ENCODE data around the gene USP28.

The USP28 gene

DNA sequence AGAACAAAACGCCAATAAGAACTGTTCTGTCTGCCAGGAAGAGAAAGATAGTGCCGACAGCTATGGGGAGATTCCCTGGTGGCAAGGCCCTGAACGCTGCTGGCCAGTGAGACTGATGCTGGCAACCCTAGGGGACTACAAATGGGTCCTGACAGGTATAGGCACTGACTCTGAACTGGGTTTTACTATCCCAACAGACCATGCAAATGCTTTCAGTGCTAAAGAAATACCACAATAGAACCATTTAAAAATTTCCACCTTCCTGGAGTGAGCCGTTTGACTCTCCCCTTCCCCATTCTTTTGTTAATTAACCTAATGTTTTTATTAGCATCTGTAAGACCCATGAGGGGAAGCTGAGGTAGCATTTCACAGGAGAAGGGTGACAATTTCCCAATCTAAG, 25.7 kb downstream of the USP28 start:
- H3K4me1 ChIP-seq (ENCODE audit: control insufficient read depth, insufficient read depth, low read length) = no peaks in the 10 kb centered on the region
- peaks cover 4 to 53% of the 10 kb centered on the region in 2 experiments; a peak in 2 of 3 replicates for H3K36me3 ChIP-seq (ENCODE audit: control insufficient read depth in 2 of 2, insufficient read depth in 1 of 2, low read length in 2 of 2)
- ChIA-PET CTCF (interaction anchor here (0.6 to 1.7 kb wide), 3 partner anchors 43 to 554 kb away, joined by 3 to 4 read pairs (median 3); no protein-coding TSS in a partner anchor), POLR2A (no interaction called here)
- no peaks in the 10 kb centered on the region for H3K9me3 ChIP-seq (ENCODE audit: control insufficient read depth, insufficient read depth, low read depth, low read length)
- no peak overlapping the region for H3K27ac ChIP-seq (ENCODE audit: extremely low read depth, low read depth, low read length)
- no peak for TF ChIP-seq GFI1B (tag by site-specific recombination; IDR thresholded peaks at IDR 0.05)
- TF ChIP-seq ZNF510 (tag by site-specific recombination; IDR thresholded peaks at IDR 0.05; ENCODE audit: insufficient replicate concordance) = no peak
- no peak for TF ChIP-seq ZBTB8A (tag by site-specific recombination; IDR thresholded peaks at IDR 0.05)
- TF ChIP-seq ZNF558 (tag by site-specific recombination; IDR thresholded peaks at IDR 0.05) = no peak
- TF ChIP-seq PBX3 (CRISPR knock-in tag; IDR thresholded peaks at IDR 0.05) = no peak
- TF ChIP-seq ZNF768 (tag by site-specific recombination; IDR thresholded peaks at IDR 0.05) = no peak
- no peak for TF ChIP-seq ZNF830 (tag by site-specific recombination; IDR thresholded peaks at IDR 0.05; ENCODE audit: low read depth)
- TF ChIP-seq ZNF292 (tag by site-specific recombination; IDR thresholded peaks at IDR 0.05; ENCODE audit: borderline replicate concordance, low read depth) = no peak
- no peak for TF ChIP-seq ZNF157 (tag by site-specific recombination; IDR thresholded peaks at IDR 0.05)
- TF ChIP-seq ZNF155 (tag by site-specific recombination; IDR thresholded peaks at IDR 0.05) = no peak
- TF ChIP-seq ZEB2 (tag by site-specific recombination; IDR thresholded peaks at IDR 0.05) = no peak
- H3K4me3 ChIP-seq (ENCODE audit: low read depth, low read length) = no peak overlapping the region

DNA sequence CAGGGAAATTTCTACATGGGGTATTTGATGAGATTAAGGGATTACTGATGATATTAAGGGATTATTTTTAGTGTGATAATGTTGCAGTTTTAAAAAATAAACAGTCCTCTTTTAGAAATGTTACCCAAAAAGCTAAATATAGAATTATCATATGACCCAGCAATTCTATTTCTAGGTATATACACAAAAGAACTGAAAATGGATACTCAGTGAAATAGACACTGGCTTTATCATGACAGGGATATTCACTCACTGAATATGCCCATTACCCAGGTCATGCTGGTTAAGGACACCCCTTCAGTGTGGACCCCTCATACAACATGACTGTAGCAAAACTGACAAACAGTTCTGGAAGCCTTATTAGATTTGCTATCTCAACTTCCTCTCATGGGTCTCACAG, 27.8 kb downstream of the USP28 start:
- Histone ChIP-seq H3K27ac (ENCODE audit: extremely low read depth, low read depth, low read length) (no peak overlapping the region), H3K36me3 (ENCODE audit: control insufficient read depth in 2 of 2, insufficient read depth in 1 of 2, low read length in 2 of 2) (peaks cover 0 to 47% of the 10 kb centered on the region in 2 experiments; a peak in 2 of 3 replicates)
- POLR2A ChIA-PET = no interaction called here
- TF ChIP-seq ZSCAN16 (tag by site-specific recombination; IDR thresholded peaks at IDR 0.05) (no peak), ZNF335 (tag by site-specific recombination; conservative IDR thresholded peaks at IDR 0.05) (no peak), ZNF76 (tag by site-specific recombination; IDR thresholded peaks at IDR 0.05; ENCODE audit: borderline replicate concordance, low read depth) (no peak), TSHZ1 (tag by site-specific recombination; IDR thresholded peaks at IDR 0.05; ENCODE audit: borderline replicate concordance) (no peak), ZNF501 (tag by site-specific recombination; IDR thresholded peaks at IDR 0.05) (no peak), ZNF37A (tag by site-specific recombination; IDR thresholded peaks at IDR 0.05) (no peak)
- TF ChIP-seq, protein P1, sequence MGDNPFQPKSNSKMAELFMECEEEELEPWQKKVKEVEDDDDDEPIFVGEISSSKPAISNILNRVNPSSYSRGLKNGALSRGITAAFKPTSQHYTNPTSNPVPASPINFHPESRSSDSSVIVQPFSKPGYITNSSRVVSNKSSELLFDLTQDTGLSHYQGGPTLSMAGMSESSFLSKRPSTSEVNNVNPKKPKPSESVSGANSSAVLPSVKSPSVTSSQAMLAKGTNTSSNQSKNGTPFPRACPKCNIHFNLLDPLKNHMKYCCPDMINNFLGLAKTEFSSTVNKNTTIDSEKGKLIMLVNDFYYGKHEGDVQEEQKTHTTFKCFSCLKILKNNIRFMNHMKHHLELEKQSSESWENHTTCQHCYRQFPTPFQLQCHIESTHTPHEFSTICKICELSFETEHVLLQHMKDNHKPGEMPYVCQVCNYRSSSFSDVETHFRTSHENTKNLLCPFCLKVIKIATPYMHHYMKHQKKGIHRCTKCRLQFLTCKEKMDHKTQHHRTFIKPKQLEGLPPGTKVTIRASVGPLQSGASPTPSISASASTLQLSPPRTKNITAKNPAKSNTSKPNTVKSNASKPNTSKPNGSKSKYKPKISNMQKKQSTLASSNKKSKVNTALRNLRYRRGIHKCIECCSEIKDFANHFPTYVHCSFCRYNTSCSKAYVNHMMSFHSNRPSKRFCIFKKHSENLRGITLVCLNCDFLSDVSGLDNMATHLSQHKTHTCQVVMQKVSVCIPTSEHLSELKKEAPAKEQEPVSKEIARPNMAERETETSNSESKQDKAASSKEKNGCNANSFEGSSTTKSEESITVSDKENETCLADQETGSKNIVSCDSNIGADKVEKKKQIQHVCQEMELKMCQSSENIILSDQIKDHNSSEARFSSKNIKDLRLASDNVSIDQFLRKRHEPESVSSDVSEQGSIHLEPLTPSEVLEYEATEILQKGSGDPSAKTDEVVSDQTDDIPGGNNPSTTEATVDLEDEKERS (tag by site-specific recombination; IDR thresholded peaks at IDR 0.05) = no peak
- TF ChIP-seq, protein P2, sequence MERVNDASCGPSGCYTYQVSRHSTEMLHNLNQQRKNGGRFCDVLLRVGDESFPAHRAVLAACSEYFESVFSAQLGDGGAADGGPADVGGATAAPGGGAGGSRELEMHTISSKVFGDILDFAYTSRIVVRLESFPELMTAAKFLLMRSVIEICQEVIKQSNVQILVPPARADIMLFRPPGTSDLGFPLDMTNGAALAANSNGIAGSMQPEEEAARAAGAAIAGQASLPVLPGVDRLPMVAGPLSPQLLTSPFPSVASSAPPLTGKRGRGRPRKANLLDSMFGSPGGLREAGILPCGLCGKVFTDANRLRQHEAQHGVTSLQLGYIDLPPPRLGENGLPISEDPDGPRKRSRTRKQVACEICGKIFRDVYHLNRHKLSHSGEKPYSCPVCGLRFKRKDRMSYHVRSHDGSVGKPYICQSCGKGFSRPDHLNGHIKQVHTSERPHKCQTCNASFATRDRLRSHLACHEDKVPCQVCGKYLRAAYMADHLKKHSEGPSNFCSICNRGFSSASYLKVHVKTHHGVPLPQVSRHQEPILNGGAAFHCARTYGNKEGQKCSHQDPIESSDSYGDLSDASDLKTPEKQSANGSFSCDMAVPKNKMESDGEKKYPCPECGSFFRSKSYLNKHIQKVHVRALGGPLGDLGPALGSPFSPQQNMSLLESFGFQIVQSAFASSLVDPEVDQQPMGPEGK (tag by site-specific recombination; IDR thresholded peaks at IDR 0.05) = no peak
- TF ChIP-seq, protein P3, sequence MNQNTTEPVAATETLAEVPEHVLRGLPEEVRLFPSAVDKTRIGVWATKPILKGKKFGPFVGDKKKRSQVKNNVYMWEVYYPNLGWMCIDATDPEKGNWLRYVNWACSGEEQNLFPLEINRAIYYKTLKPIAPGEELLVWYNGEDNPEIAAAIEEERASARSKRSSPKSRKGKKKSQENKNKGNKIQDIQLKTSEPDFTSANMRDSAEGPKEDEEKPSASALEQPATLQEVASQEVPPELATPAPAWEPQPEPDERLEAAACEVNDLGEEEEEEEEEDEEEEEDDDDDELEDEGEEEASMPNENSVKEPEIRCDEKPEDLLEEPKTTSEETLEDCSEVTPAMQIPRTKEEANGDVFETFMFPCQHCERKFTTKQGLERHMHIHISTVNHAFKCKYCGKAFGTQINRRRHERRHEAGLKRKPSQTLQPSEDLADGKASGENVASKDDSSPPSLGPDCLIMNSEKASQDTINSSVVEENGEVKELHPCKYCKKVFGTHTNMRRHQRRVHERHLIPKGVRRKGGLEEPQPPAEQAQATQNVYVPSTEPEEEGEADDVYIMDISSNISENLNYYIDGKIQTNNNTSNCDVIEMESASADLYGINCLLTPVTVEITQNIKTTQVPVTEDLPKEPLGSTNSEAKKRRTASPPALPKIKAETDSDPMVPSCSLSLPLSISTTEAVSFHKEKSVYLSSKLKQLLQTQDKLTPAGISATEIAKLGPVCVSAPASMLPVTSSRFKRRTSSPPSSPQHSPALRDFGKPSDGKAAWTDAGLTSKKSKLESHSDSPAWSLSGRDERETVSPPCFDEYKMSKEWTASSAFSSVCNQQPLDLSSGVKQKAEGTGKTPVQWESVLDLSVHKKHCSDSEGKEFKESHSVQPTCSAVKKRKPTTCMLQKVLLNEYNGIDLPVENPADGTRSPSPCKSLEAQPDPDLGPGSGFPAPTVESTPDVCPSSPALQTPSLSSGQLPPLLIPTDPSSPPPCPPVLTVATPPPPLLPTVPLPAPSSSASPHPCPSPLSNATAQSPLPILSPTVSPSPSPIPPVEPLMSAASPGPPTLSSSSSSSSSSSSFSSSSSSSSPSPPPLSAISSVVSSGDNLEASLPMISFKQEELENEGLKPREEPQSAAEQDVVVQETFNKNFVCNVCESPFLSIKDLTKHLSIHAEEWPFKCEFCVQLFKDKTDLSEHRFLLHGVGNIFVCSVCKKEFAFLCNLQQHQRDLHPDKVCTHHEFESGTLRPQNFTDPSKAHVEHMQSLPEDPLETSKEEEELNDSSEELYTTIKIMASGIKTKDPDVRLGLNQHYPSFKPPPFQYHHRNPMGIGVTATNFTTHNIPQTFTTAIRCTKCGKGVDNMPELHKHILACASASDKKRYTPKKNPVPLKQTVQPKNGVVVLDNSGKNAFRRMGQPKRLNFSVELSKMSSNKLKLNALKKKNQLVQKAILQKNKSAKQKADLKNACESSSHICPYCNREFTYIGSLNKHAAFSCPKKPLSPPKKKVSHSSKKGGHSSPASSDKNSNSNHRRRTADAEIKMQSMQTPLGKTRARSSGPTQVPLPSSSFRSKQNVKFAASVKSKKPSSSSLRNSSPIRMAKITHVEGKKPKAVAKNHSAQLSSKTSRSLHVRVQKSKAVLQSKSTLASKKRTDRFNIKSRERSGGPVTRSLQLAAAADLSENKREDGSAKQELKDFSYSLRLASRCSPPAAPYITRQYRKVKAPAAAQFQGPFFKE (tag by site-specific recombination; IDR thresholded peaks at IDR 0.05; ENCODE audit: borderline replicate concordance) = no peak

More for the DNA sequence above, 27.8 kb downstream of the USP28 start:
- H3K4me1 ChIP-seq (ENCODE audit: control insufficient read depth, insufficient read depth, low read length) = no peaks in the 10 kb centered on the region
- no peaks in the 10 kb centered on the region for H3K9me3 ChIP-seq (ENCODE audit: control insufficient read depth, insufficient read depth, low read depth, low read length)
- no peak overlapping the region for H3K4me3 ChIP-seq (ENCODE audit: low read depth, low read length)
- CTCF ChIA-PET = no interaction called here
